ENCODE results near the gene VSIG8. TPM values are rescaled to one million over a fixed set of nuclear protein-coding genes. Genes with fewer than 3 reads are reported as not detected.

VSIG8 gene
- total RNA-seq, 2 donors from 2014 or later, result not detected

- TF ChIP-seq CTCF (conservative IDR thresholded peaks at IDR 0.05), result peak; percentile 65
- no peaks in the 10 kb centered on the region for H3K36me3 Mint-ChIP-seq (ENCODE audit: low read depth)
- H3K4me3 Mint-ChIP-seq, result no peak overlapping the region
- peaks cover 55% of the 10 kb centered on the region for H3K27me3 Mint-ChIP-seq (ENCODE audit: insufficient read depth)
- Histone ChIP-seq H3K9me3 (ENCODE audit: control insufficient read depth, low read length) (no peaks in the 10 kb centered on the region), H3K4me3 (ENCODE audit: low read length) (no peak overlapping the region), H3K27ac (ENCODE audit: low read depth, low read length) (no peak overlapping the region), H3K36me3 (ENCODE audit: control insufficient read depth, insufficient read depth, low read length) (no peaks in the 10 kb centered on the region), H3K9ac (ENCODE audit: extremely low read depth, low read length, poor library complexity, severe bottlenecking) (no peak overlapping the region), H3K4me1 (ENCODE audit: control insufficient read depth, insufficient read depth, low read length) (peaks cover 3% of the 10 kb centered on the region), H3K27me3 (ENCODE audit: control insufficient read depth, insufficient read depth, low read length, poor library complexity, severe bottlenecking) (peaks cover 34% of the 10 kb centered on the region)
- H3K9me3 Mint-ChIP-seq, result no peaks in the 10 kb centered on the region
- no peak for DNase-seq
- H3K4me1 Mint-ChIP-seq, result peaks cover 32% of the 10 kb centered on the region
- 91 to 100% methylated on average over 1 to 9 of the region's 9 CpGs for WGBS, 2 experiments (ENCODE audit: insufficient coverage in 1 of 2, insufficient read length in 1 of 2)
- no peak overlapping the region for H3K27ac Mint-ChIP-seq
These were observed 41.1 kb downstream of the VSIG8 start for GRCh38 chr1:159821171-159821867.

- Histone ChIP-seq H3K4me1 (ENCODE audit: control insufficient read depth, insufficient read depth, low read length) (no peaks in the 10 kb centered on the region), H3K9ac (ENCODE audit: extremely low read depth, low read length, poor library complexity, severe bottlenecking) (no peak overlapping the region), H3K27ac (ENCODE audit: low read depth, low read length) (no peak overlapping the region), H3K27me3 (ENCODE audit: control insufficient read depth, insufficient read depth, low read length, poor library complexity, severe bottlenecking) (peaks cover 21% of the 10 kb centered on the region), H3K36me3 (ENCODE audit: control insufficient read depth, insufficient read depth, low read length) (no peaks in the 10 kb centered on the region), H3K4me3 (ENCODE audit: low read length) (no peak overlapping the region), H3K9me3 (ENCODE audit: control insufficient read depth, low read length) (no peaks in the 10 kb centered on the region)
- peaks cover 6% of the 10 kb centered on the region for H3K4me1 Mint-ChIP-seq
- H3K27ac Mint-ChIP-seq, result no peak overlapping the region
- WGBS, 2 experiments (ENCODE audit: insufficient coverage in 1 of 2, insufficient read length in 1 of 2), result 90 to 96% methylated on average over 6 to 10 of the region's 11 CpGs
- H3K9me3 Mint-ChIP-seq, result no peaks in the 10 kb centered on the region
- no peak for TF ChIP-seq CTCF (conservative IDR thresholded peaks at IDR 0.05)
- peaks cover 40% of the 10 kb centered on the region for H3K27me3 Mint-ChIP-seq (ENCODE audit: insufficient read depth)
- no peak for DNase-seq
- no peaks in the 10 kb centered on the region for H3K36me3 Mint-ChIP-seq (ENCODE audit: low read depth)
- H3K4me3 Mint-ChIP-seq, result no peak overlapping the region
These were observed 45.0 kb downstream of the VSIG8 start for GRCh38 chr1:159817276-159818041.

GRCh38 chr1:159815926-159816325, 46.5 kb downstream of the VSIG8 start:
- Histone ChIP-seq H3K4me1 (ENCODE audit: control insufficient read depth, insufficient read depth, low read length) (no peaks in the 10 kb centered on the region), H3K9ac (ENCODE audit: extremely low read depth, low read length, poor library complexity, severe bottlenecking) (no peak overlapping the region), H3K36me3 (ENCODE audit: control insufficient read depth, insufficient read depth, low read length) (no peaks in the 10 kb centered on the region), H3K9me3 (ENCODE audit: control insufficient read depth, low read length) (no peaks in the 10 kb centered on the region), H3K27ac (ENCODE audit: low read depth, low read length) (no peak overlapping the region), H3K27me3 (ENCODE audit: control insufficient read depth, insufficient read depth, low read length, poor library complexity, severe bottlenecking) (peaks cover 26% of the 10 kb centered on the region), H3K4me3 (ENCODE audit: low read length) (no peak overlapping the region)
- Mint-ChIP-seq H3K36me3 (ENCODE audit: low read depth) (no peaks in the 10 kb centered on the region), H3K4me1 (peaks cover 3% of the 10 kb centered on the region), H3K27ac (no peak overlapping the region), H3K27me3 (ENCODE audit: insufficient read depth) (peaks cover 42% of the 10 kb centered on the region), H3K9me3 (no peaks in the 10 kb centered on the region), H3K4me3 (no peak overlapping the region)
- no peak for TF ChIP-seq CTCF (conservative IDR thresholded peaks at IDR 0.05)
- no peak for DNase-seq
- 90 to 97% methylated on average over 2 to 8 of the region's 8 CpGs for WGBS, 2 experiments (ENCODE audit: insufficient coverage in 1 of 2, insufficient read length in 1 of 2)
